Activated gamma-delta T cell treated with anti-CD3 and anti-CD28 coated beads, Interleukin-2, amount 50 U/mL, for 16 hours (primary cell): Measurements from ENCODE around the gene ZFP92.

Experiments
- DNase-seq: peaks from one replicate; pipeline ENCODE4 v3.0.0-alpha.2; 2020; ENCODE audit warnings: low read depth

The ZFP92 gene

DNA sequence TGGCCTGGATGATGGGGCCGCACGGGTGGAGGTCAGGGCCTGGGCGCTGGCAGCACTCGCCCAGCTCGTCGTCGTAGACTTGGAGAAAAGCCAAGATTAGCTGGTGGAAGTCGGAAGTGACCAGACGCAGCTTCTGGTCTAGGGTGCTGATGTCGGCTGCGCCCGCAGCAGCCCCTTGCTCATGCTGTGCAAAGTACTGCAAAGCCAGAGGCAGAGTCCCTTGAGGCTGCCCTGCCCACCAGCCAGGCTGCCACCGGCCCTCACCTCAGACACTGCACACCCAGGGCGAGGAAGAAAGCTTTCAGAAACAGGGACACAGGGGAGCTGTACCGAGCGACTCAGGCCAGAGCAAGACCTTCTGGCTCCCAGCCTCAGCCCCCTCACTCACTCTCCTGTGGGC lies 44.3 kb downstream of the ZFP92 start:
- no peak for DNase-seq

- no peak for DNase-seq
These were observed 44.9 kb downstream of the ZFP92 start for GRCh38 chrX:153456161-153456560.

DNA sequence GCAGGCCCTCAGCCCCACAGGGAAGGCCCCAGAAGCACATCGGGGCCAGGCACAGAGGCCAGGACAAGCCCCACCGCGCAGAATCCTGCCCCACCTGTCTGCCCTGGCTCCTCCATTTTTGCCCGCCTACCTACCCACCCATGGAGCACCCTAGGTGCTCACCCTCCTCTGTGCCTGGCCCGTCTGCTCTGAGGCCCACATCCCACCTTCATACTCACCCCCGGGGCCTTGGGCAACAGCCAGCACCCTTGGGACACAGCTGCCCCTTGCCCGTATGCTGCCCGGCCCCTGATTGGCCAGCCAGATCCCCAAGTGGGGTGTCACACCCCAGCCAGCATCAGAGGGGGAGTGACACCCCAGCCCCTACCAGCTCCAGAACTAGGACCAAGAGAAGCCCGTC lies 45.4 kb downstream of the ZFP92 start:
- no peak for DNase-seq

DNA sequence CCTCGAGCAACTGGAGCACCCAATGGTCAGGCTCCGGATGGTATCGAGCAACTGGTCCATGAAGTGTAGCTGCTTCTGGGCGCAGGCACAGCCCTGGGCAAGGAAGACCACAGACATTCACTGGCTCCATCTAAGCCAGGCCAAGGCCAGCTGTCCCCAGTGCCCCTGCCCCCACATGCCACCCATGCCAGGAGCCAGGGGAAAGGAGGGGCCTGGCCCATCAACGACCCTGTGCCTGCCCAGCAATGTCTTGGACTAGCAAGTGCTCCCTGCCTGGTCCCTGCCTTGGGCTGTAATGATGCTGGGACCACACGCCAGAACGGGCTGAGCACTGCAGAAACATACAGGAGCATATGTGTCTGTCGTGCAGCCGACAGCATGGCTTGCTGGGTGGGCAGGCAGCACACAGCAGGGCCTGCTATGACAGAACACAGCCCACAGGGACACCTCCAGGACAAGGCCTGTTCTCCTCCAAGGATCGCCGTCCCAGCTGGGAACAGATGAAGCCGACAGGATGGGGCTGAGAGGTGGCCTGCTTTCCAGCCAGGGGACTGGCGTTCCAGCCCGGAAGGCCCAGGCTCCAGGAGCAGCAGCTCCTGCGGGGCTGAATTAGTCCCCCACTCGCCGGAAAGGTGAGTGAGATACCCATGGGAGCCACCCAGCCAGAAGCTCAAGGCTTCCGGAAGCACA lies 46.0 kb downstream of the ZFP92 start:
- DNase-seq = no peak

GRCh38 chrX:153457827-153458466 lies 46.7 kb downstream of the ZFP92 start:
- no peak for DNase-seq

DNA sequence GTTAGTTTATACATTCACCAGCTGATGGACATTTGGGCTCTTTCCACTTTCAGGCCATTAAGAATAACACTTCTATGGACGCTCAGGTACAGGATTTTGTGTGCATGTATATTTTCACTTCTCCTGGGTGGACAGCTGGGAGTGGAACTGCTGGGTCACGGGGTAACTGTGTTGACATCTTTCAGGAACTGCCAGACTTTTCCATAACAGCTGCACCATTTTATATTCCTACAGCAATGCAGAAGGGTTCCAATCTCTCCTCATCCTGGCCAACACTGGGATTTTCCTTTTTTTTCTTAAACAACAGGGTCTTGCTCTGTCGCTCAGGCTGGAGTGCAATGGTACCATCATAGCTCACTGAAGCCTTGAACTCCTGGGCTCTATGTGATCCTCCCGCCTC lies 47.2 kb downstream of the ZFP92 start:
- DNase-seq = no peak

- DNase-seq = no peak
These were observed 48.7 kb downstream of the ZFP92 start for GRCh38 chrX:153459986-153460385.

DNA sequence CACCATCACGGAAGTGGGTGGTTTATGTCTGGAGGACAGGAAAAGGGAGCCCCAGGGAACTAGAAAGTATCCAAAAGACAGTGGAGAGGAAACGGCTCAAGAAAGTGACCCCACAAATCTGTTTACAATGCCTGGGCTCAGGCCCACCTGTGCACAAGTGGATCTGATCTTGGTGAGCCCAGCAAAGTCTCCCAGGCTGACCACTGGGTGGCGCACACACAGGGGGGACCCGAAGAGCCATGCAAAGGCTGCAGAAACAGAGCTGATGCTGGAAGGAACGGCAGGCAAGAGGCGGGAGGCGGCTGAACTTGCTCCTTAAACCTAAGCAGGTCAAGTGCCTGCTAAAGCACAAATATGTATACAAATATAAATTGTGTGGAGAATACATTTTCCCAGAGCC lies 49.6 kb downstream of the ZFP92 start:
- DNase-seq = no peak
